T47D (cell line): ENCODE data around the gene VKORC1L1.
"Not testable (repeated sequence)": the region's sequence is repeated elsewhere in the genome, so short reads cannot be mapped to it uniquely, and the experiment has no call there.

Experiments used
- DNase-seq, 2 experiments: peaks; one replicate each; pipeline versions ENCODE4 v3.0.0 to v3.0.0-alpha.2; 2011 to 2012; ENCODE audit warnings: low read depth in 1 of 2, low spot score in 1 of 2
- JUND ChIP-seq: IDR thresholded peaks from 2 replicates; pipeline ENCODE4 v1.6.1; 2012; ENCODE audit warnings: low read depth
- in situ Hi-C: cut with HindIII; loops from 2 replicates; pipeline ENCODE4 v1.10.0; 2016; ENCODE audit warnings: low sequenced_read_pairs, low pct_unique_long_range_greater_than_20kb

VKORC1L1 gene

DNA sequence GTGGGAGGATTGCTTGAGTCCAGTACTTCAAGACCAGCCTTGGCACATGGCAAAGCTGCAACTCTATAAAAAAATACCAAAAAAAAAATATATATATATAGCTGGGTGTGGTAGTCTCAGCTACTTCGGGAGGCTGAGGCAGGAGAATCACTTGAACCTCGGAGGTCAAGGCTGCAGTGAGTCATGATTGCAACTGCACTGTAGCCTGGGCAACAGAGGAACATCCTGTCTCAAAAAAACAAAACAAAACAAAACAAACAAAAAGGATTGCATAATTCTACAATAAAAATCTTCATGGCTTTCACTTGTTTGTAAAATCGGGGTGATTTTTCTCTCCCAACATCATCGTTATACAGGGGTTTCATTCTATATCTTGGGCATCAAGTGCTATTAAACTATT lies 74.0 kb downstream of the VKORC1L1 start:
- TF ChIP-seq JUND, result no peak
- in situ Hi-C loops, result no loop called here
- peak in 1 of 2 experiments; percentile 18 for DNase-seq

GRCh38 chr7:65951837-65952578 lies 79.1 kb downstream of the VKORC1L1 start:
- DNase-seq, result peak in 1 of 2 experiments; percentile 67
- in situ Hi-C loops, result no loop called here
- TF ChIP-seq JUND, result no peak

- no peak for DNase-seq
- no peak for TF ChIP-seq JUND
- in situ Hi-C loops, result no loop called here
Observed at GRCh38 chr7:65953001-65953720, 80.3 kb downstream of the VKORC1L1 start.

GRCh38 chr7:65953890-65954450 lies 81.1 kb downstream of the VKORC1L1 start:
- in situ Hi-C loops, result no loop called here
- DNase-seq, result no peak
- TF ChIP-seq JUND, result no peak

GRCh38 chr7:65955718-65956117 lies 82.8 kb downstream of the VKORC1L1 start:
- no peak for TF ChIP-seq JUND
- no peak for DNase-seq
- in situ Hi-C loops, result no loop called here

- no peak for TF ChIP-seq JUND
- DNase-seq, result no peak
- in situ Hi-C loops, result no loop called here
Observed at GRCh38 chr7:65960351-65961074, 87.6 kb downstream of the VKORC1L1 start.

GRCh38 chr7:65962033-65962432 lies 89.2 kb downstream of the VKORC1L1 start:
- no peak for TF ChIP-seq JUND
- in situ Hi-C loops, result no loop called here
- DNase-seq, result no peak

GRCh38 chr7:65964671-65965070 lies 91.8 kb downstream of the VKORC1L1 start:
- DNase-seq, in situ Hi-C loops: not testable (repeated sequence)

- in situ Hi-C loops, result no loop called here
- TF ChIP-seq JUND, result no peak
- DNase-seq, result no peak
Observed at GRCh38 chr7:65966146-65966545, 93.3 kb downstream of the VKORC1L1 start.

GRCh38 chr7:65967361-65968155 lies 94.7 kb downstream of the VKORC1L1 start:
- no peak for TF ChIP-seq JUND
- in situ Hi-C loops, result no loop called here
- no peak for DNase-seq

GRCh38 chr7:65968256-65969185 lies 95.6 kb downstream of the VKORC1L1 start:
- in situ Hi-C loops, result no loop called here
- no peak for DNase-seq
- no peak for TF ChIP-seq JUND
